Fibroblast of lung (primary cell): ENCODE data around the gene F13B. TPM values are rescaled to one million over a fixed set of nuclear protein-coding genes. Genes with fewer than 3 reads are reported as not detected.
A peak's percentile ranks its signal among the peaks of the same experiment; 100 is the strongest.

ENCODE experiments used
- DNase-seq, 2 donors: peaks; one replicate each; pipeline versions ENCODE4 v3.0.0 to v3.0.0-alpha.2; 2010; ENCODE audit warnings: low read depth in 2 of 2
- H2AFZ ChIP-seq: 2 replicates; pipeline ENCODE4 v1.5.1; 2012; ENCODE audit warnings: low read length, control low read depth, inconsistent platforms
- H3K27ac ChIP-seq: 2 replicates; pipeline ENCODE4 v1.5.1; 2011; ENCODE audit warnings: low read length, control low read depth; ENCODE audit not compliant: insufficient read depth
- H3K27me3 ChIP-seq: 2 replicates; pipeline ENCODE4 v1.5.1; 2011; ENCODE audit warnings: mild to moderate bottlenecking, low read length; ENCODE audit not compliant: control insufficient read depth, insufficient read depth
- H3K36me3 ChIP-seq: 2 replicates; pipeline ENCODE4 v1.5.1; 2011; ENCODE audit warnings: low read length; ENCODE audit not compliant: control insufficient read depth, insufficient read depth
- H3K4me1 ChIP-seq: 2 replicates; pipeline ENCODE4 v1.5.1; 2011; ENCODE audit warnings: low read length; ENCODE audit not compliant: control insufficient read depth, insufficient read depth; ENCODE audit errors: extremely low read depth
- H3K4me2 ChIP-seq: 2 replicates; pipeline ENCODE4 v1.5.1; 2011; ENCODE audit warnings: low read length, control low read depth; ENCODE audit not compliant: insufficient read depth; ENCODE audit errors: extremely low read depth
- H3K4me3 ChIP-seq, 4 experiments: fragments of 200-600 bp in 1 of 4; sonication (generic) in 1 of 4; replicated peaks in 1 of 4; 2 replicates each; pipeline ENCODE4 v1.5.1; 2011 to 2016; ENCODE audit warnings: low read length in 4 of 4, low read depth in 3 of 4, mild to moderate bottlenecking in 3 of 4, control low read depth in 2 of 4, inconsistent platforms in 1 of 4, mixed read lengths in 1 of 4; ENCODE audit not compliant: insufficient read depth in 1 of 4; ENCODE audit errors: control extremely low read depth in 1 of 4
- H3K79me2 ChIP-seq: 2 replicates; pipeline ENCODE4 v1.5.1; 2012; ENCODE audit warnings: mild to moderate bottlenecking, low read length, inconsistent platforms; ENCODE audit not compliant: control insufficient read depth, insufficient read depth
- H3K9ac ChIP-seq: 2 replicates; pipeline ENCODE4 v1.5.1; 2011; ENCODE audit warnings: mild to moderate bottlenecking, low read length, control low read depth; ENCODE audit not compliant: insufficient read depth
- H3K9me3 ChIP-seq: 2 replicates; pipeline ENCODE4 v1.5.1; 2012; ENCODE audit warnings: low read depth, low read length; ENCODE audit not compliant: control insufficient read depth, insufficient read depth
- H4K20me1 ChIP-seq: 2 replicates; pipeline ENCODE4 v1.5.1; 2011; ENCODE audit warnings: low read length; ENCODE audit not compliant: control insufficient read depth, insufficient read depth; ENCODE audit errors: extremely low read depth
- CTCF ChIP-seq, 2 donors: IDR thresholded peaks in 1 of 2; conservative IDR thresholded peaks in 1 of 2; 1 replicate in 1 of 2; 2 replicates in 1 of 2; pipeline ENCODE4 v1.5.1; 2011 to 2012; ENCODE audit warnings: low read length in 2 of 2, control low read depth in 1 of 2, inconsistent platforms in 1 of 2, low read depth in 1 of 2, mild to moderate bottlenecking in 1 of 2
- EZH2 ChIP-seq: IDR thresholded peaks from 2 replicates; pipeline ENCODE4 v1.5.1; 2012; ENCODE audit warnings: low read length, control low read depth, mild to moderate bottlenecking; ENCODE audit errors: missing control alignments
- polyA plus RNA-seq, 2 donors: library from polyadenylated mRNA; depleted of rRNA in 1 of 2; stranded (reverse) in 1 of 2; unstranded in 1 of 2; fragments of >200 nt; gene quantifications; 2 replicates each; pipeline ENCODE4 v1.2.1, GENCODE V29; 2011 to 2012; ENCODE audit warnings: missing spikeins in 1 of 2
- total RNA-seq: library from RNA; depleted of rRNA; stranded (reverse); fragments of >200 nt; gene quantifications from 2 replicates; pipeline ENCODE4 v1.2.1, GENCODE V29; 2014

Gene F13B
- total and polyA plus RNA-seq, 2 donors (not counting 1 experiment from before 2014, with no cell fraction given), result not detected

GRCh38 chr1:197103300-197103699 lies 36.2 kb upstream of the F13B start:
- Histone ChIP-seq H3K4me1 (no peaks in the 10 kb centered on the region), H3K9ac (no peak overlapping the region), H3K79me2 (no peaks in the 10 kb centered on the region), H2AFZ (no peak overlapping the region), H3K36me3 (no peaks in the 10 kb centered on the region), H3K4me2 (no peak overlapping the region), H4K20me1 (no peaks in the 10 kb centered on the region), H3K27ac (no peak overlapping the region), H3K4me3 (no peak overlapping the region), H3K27me3 (no peaks in the 10 kb centered on the region), H3K9me3 (no peaks in the 10 kb centered on the region)
- no peak for TF ChIP-seq CTCF (conservative IDR thresholded peaks at IDR 0.05 in 1 of 2, IDR thresholded peaks at IDR 0.05 in 1 of 2; ENCODE audit: low read depth in 1 of 2, low read length in 2 of 2)
- no peak for TF ChIP-seq EZH2
- DNase-seq, result peak; percentile 38 to 54

- TF ChIP-seq CTCF (conservative IDR thresholded peaks at IDR 0.05 in 1 of 2, IDR thresholded peaks at IDR 0.05 in 1 of 2; ENCODE audit: low read depth in 1 of 2, low read length in 2 of 2) (no peak), EZH2 (no peak)
- Histone ChIP-seq H2AFZ (no peak overlapping the region), H3K9me3 (no peaks in the 10 kb centered on the region), H3K9ac (no peak overlapping the region), H3K4me1 (no peaks in the 10 kb centered on the region), H3K79me2 (no peaks in the 10 kb centered on the region), H3K4me2 (no peak overlapping the region), H4K20me1 (no peaks in the 10 kb centered on the region), H3K27ac (no peak overlapping the region), H3K36me3 (no peaks in the 10 kb centered on the region), H3K27me3 (no peaks in the 10 kb centered on the region), H3K4me3 (no peak overlapping the region)
- no peak for DNase-seq
These were observed 34.9 kb upstream of the F13B start for GRCh38 chr1:197101978-197102377.

DNA sequence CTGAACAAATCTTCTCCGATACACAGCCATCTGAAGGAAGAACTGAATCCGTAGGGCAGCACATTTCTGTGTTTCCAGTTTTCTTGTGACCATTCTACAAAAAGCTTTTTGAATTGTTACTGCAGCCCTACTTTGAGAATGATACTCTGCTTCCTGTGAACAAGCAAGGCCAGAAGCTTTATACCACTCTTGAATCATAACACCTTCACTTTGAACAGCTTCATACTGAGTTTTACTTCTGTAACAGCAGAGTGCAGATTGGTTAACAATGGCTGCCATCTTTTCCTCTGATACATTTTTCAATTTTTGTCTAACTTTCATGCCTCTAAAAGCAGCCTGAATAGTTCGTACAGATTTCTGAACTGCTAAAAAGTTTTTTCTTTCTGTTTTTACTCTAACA lies 33.6 kb upstream of the F13B start:
- no peak overlapping the region for H3K27ac ChIP-seq
- H2AFZ ChIP-seq, result peak overlapping the region; percentile 9
- no peak overlapping the region for H3K9ac ChIP-seq
- DNase-seq, result no peak
- no peaks in the 10 kb centered on the region for H3K27me3 ChIP-seq
- H3K9me3 ChIP-seq, result no peaks in the 10 kb centered on the region
- H3K36me3 ChIP-seq, result no peaks in the 10 kb centered on the region
- TF ChIP-seq CTCF (conservative IDR thresholded peaks at IDR 0.05 in 1 of 2, IDR thresholded peaks at IDR 0.05 in 1 of 2; ENCODE audit: low read depth in 1 of 2, low read length in 2 of 2) (no peak), EZH2 (no peak)
- H3K4me3 ChIP-seq, result no peak overlapping the region
- H3K4me1 ChIP-seq, result no peaks in the 10 kb centered on the region
- H4K20me1 ChIP-seq, result no peaks in the 10 kb centered on the region
- H3K4me2 ChIP-seq, result no peak overlapping the region
- H3K79me2 ChIP-seq, result no peaks in the 10 kb centered on the region
